ENCODE results near the gene CUL5. TPM values are rescaled to one million over a fixed set of nuclear protein-coding genes. Genes with fewer than 3 reads are reported as not detected.
A peak's percentile ranks its signal among the peaks of the same experiment; 100 is the strongest.
"Not testable (repeated sequence)": the region's sequence is repeated elsewhere in the genome, so short reads cannot be mapped to it uniquely, and the experiment has no call there.

Gene CUL5
- polyA plus RNA-seq, 3 donors from 2014 or later, result 31.2 to 43.0 (median 42.2) TPM

DNA sequence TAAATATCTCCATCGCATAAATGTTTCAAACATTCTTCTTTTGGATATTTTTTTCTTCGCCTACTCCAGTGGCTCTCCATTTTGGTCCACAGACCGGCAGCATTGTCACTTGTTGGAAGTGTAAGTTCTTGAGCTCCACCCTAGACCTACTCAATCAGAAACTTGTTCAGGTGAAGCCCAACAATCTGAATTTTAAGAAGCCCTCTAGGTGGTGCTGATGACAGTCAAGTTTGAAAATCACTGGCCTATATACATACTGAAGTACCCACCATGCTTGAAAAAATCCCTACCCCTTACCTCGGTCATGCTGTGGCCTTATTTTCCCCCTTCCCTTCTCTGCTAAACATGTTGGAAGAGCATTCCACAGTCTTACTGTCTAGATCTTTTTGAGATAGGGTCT is 102.4 kb downstream of the CUL5 start:
- Mint-ChIP-seq H3K27me3 (ENCODE audit: low read depth in 3 of 3) (peaks cover 0 to 2% (median 2%) of the 10 kb centered on the region in 3 donors), H3K4me1 (peaks cover 0 to 4% of the 10 kb centered on the region in 2 donors), H3K27ac (peak overlapping the region in 2 of 6 donors; percentile 4 to 70), H3K9me3 (no peaks in the 10 kb centered on the region), H3K4me3 (no peak overlapping the region), H3K36me3 (peaks cover 0 to 5% (median 3%) of the 10 kb centered on the region in 3 donors)
- DNase-seq, result no peak

DNA sequence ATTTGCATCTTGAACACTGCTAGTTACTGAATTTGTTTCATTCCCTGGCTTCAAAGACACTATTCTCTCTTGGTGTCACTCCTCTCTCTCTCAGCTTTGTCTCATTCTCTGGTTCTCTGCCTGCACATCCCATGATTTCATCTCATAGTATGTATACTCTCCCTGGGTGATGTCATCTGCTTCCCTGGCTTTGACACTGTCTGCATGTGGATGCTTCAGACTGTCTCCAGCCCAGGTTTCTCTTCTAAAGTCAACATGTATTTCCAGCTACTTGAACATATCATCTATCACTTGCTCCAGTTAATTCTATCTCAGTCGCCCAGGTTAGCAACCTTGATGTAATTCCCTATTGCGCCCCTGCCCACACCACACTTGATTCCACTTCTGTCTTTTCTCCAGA is 103.4 kb downstream of the CUL5 start:
- H3K4me1 Mint-ChIP-seq, result peaks cover 0 to 4% of the 10 kb centered on the region in 2 donors
- H3K27ac Mint-ChIP-seq, result peak overlapping the region in 3 of 6 donors; percentile 15 to 67 (median 29)
- peaks cover 0 to 2% (median 2%) of the 10 kb centered on the region in 3 donors for H3K27me3 Mint-ChIP-seq (ENCODE audit: low read depth in 3 of 3)
- no peak for DNase-seq
- no peak overlapping the region for H3K4me3 Mint-ChIP-seq
- H3K9me3 Mint-ChIP-seq, result no peaks in the 10 kb centered on the region
- peaks cover 0 to 5% (median 3%) of the 10 kb centered on the region in 3 donors for H3K36me3 Mint-ChIP-seq

GRCh38 chr11:108115500-108116140 is 106.9 kb downstream of the CUL5 start:
- Mint-ChIP-seq H3K4me1 (peaks cover under 1 to 4% of the 10 kb centered on the region in 2 donors), H3K9me3 (no peaks in the 10 kb centered on the region), H3K36me3 (peaks cover 0 to 5% (median 3%) of the 10 kb centered on the region in 3 donors), H3K27ac (no peak overlapping the region), H3K4me3 (no peak overlapping the region), H3K27me3 (ENCODE audit: low read depth in 3 of 3) (peaks cover 0 to 3% (median 0%) of the 10 kb centered on the region in 3 donors)
- DNase-seq, result no peak

- DNase-seq, result peak; percentile 6 to 13 (median 8)
- Mint-ChIP-seq H3K27ac (no peak overlapping the region), H3K9me3 (no peaks in the 10 kb centered on the region), H3K4me1 (peaks cover 13% of the 10 kb centered on the region in 2 donors), H3K36me3 (no peaks in the 10 kb centered on the region), H3K27me3 (ENCODE audit: low read depth in 3 of 3) (peaks cover 0 to 3% (median 2%) of the 10 kb centered on the region in 3 donors), H3K4me3 (no peak overlapping the region)
Measured at GRCh38 chr11:108117746-108118371, 109.2 kb downstream of the CUL5 start.

- Mint-ChIP-seq H3K4me3 (peak overlapping the region; percentile 87 to 97 (median 92)), H3K4me1 (peaks cover 25 to 34% of the 10 kb centered on the region in 2 donors), H3K27ac (peak overlapping the region in 4 of 6 donors; percentile 5 to 88 (median 41))
- not testable (repeated sequence) for H3K27me3 Mint-ChIP-seq (ENCODE audit: low read depth in 3 of 3); H3K9me3 Mint-ChIP-seq; H3K36me3 Mint-ChIP-seq
- peak in 1 of 3 donors; percentile 3 for DNase-seq
Measured at GRCh38 chr11:108120936-108121273, 112.2 kb downstream of the CUL5 start.

- H3K27ac Mint-ChIP-seq, result peak within 1 kb of the TSS; percentile 5 to 89 (median 82)
- peak within 1 kb of the TSS; percentile 87 to 97 (median 92) for H3K4me3 Mint-ChIP-seq
- peaks cover 0 to 5% (median 0%) of the 10 kb centered on the region in 3 donors for H3K36me3 Mint-ChIP-seq
- DNase-seq, result peak; percentile 93 to 94 (median 93)
- peaks cover 28 to 34% of the 10 kb centered on the region in 2 donors for H3K4me1 Mint-ChIP-seq
- peaks cover 2 to 4% (median 3%) of the 10 kb centered on the region in 3 donors for H3K27me3 Mint-ChIP-seq (ENCODE audit: low read depth in 3 of 3)
- H3K9me3 Mint-ChIP-seq, result no peaks in the 10 kb centered on the region
Measured at GRCh38 chr11:108121274-108122155, 112.8 kb downstream of the CUL5 start, which contains the start of gene ACAT1. TSS of gene ACAT1 (plus strand) at chr11:108121567. CDS start at chr11:108121607, 40 bp downstream.

GRCh38 chr11:108122166-108122628 is 113.5 kb downstream of the CUL5 start:
- no peaks in the 10 kb centered on the region for H3K9me3 Mint-ChIP-seq
- H3K4me1 Mint-ChIP-seq, result peaks cover 28 to 34% of the 10 kb centered on the region in 2 donors
- H3K36me3 Mint-ChIP-seq, result peaks cover 0 to 6% (median 0%) of the 10 kb centered on the region in 3 donors
- H3K27me3 Mint-ChIP-seq (ENCODE audit: low read depth in 3 of 3), result peaks cover 2 to 4% (median 4%) of the 10 kb centered on the region in 3 donors
- peak overlapping the region in 4 of 6 donors; percentile 5 to 84 (median 48) for H3K27ac Mint-ChIP-seq
- no peak for DNase-seq
- peak overlapping the region; percentile 87 to 97 (median 92) for H3K4me3 Mint-ChIP-seq

- peaks cover 28 to 34% of the 10 kb centered on the region in 2 donors for H3K4me1 Mint-ChIP-seq
- H3K4me3 Mint-ChIP-seq, result no peak overlapping the region
- no peak for DNase-seq
- H3K27me3 Mint-ChIP-seq (ENCODE audit: low read depth in 3 of 3), result peaks cover 2 to 4% (median 4%) of the 10 kb centered on the region in 3 donors
- H3K36me3 Mint-ChIP-seq, result peaks cover 0 to 6% (median 2%) of the 10 kb centered on the region in 3 donors
- no peaks in the 10 kb centered on the region for H3K9me3 Mint-ChIP-seq
- peak overlapping the region in 2 of 6 donors; percentile 46 to 57 for H3K27ac Mint-ChIP-seq
Measured at GRCh38 chr11:108125096-108125495, 116.4 kb downstream of the CUL5 start.

DNA sequence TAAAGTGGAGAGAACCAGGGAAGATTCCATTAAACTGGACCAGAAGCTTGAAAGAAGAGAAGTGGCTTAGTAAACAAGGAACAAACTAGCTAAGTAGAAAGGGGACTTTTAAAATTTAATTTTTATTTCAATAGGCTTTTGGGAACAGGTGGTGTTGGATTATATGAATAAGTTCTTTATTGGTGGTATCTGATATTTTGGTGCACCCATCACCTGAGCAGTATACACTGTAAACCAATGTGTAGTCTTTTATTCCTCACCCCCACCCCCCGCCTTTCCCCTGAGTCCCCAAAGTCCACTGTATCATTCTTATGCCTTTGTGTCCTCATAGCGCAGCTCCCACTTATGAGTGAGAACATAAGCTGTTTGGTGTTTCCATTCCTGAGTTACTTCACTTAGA is 120.1 kb downstream of the CUL5 start:
- Mint-ChIP-seq H3K27me3 (ENCODE audit: low read depth in 3 of 3) (peaks cover 0 to 4% (median 2%) of the 10 kb centered on the region in 3 donors), H3K27ac (peak overlapping the region in 1 of 6 donors; percentile 51), H3K4me3 (no peak overlapping the region), H3K36me3 (peaks cover 0 to 10% (median 7%) of the 10 kb centered on the region in 3 donors), H3K9me3 (no peaks in the 10 kb centered on the region), H3K4me1 (peaks cover 15% of the 10 kb centered on the region in 2 donors)
- DNase-seq, result no peak

DNA sequence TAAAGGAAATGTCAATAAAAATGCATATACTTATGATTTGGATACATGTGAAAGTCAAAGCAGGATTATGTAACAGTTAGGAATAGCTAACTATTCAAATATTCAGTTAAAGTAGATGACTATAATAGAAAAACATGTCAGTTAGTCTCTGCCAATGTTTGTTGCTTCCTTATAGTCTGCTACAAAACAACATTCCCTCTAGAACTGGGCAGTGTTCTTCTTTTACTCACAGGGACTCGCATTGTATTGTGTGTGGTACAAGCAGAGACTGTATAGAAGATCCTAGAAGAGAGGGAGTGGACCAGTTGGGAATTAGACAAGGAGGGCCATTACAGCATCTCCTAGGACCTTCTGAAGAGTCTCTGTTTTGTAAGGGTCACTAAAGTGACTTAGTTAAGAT is 123.3 kb downstream of the CUL5 start:
- H3K4me1 Mint-ChIP-seq, result peaks cover 0 to 2% of the 10 kb centered on the region in 2 donors
- H3K4me3 Mint-ChIP-seq, result no peak overlapping the region
- no peak for DNase-seq
- peak overlapping the region in 1 of 6 donors; percentile 64 for H3K27ac Mint-ChIP-seq
- H3K36me3 Mint-ChIP-seq, result peaks cover 0 to 17% (median 8%) of the 10 kb centered on the region in 3 donors
- peaks cover 0 to 2% (median 0%) of the 10 kb centered on the region in 3 donors for H3K27me3 Mint-ChIP-seq (ENCODE audit: low read depth in 3 of 3)
- no peaks in the 10 kb centered on the region for H3K9me3 Mint-ChIP-seq

DNA sequence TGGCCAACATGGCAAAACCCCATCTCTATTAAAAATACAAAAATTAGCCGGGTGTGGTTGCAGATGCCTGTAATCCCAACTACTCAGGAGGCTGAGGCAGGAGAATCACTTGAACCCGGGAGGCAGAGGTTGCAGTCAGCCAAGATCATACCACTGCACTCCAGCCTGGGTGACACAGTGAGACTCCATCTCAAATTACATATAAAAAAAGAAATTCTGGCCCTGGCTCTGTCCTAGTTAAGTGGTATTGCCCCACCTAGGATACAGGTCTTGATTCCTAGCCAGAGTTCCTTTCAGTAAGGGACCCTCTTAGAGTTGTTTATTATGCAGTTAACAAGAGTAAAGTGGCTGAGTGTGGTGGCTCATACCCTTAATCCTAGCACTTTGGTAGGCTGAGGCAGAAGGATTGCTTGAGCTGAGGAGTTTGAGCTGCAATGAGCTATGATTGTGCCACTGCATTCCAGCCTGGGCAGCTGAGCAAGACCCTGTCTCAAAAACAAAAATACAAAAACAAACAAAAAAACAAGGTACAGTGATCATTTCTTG is 124.4 kb downstream of the CUL5 start:
- not testable (repeated sequence) for H3K4me1 Mint-ChIP-seq; DNase-seq; H3K27ac Mint-ChIP-seq; H3K27me3 Mint-ChIP-seq (ENCODE audit: low read depth in 3 of 3); H3K4me3 Mint-ChIP-seq; H3K9me3 Mint-ChIP-seq
- peaks cover 0 to 20% (median 8%) of the 10 kb centered on the region in 3 donors for H3K36me3 Mint-ChIP-seq

- H3K27ac Mint-ChIP-seq, result peak overlapping the region in 4 of 6 donors; percentile 1 to 62 (median 18)
- H3K36me3 Mint-ChIP-seq, result peaks cover 4 to 25% (median 19%) of the 10 kb centered on the region in 3 donors
- DNase-seq, result no peak
- H3K4me3 Mint-ChIP-seq, result no peak overlapping the region
- H3K9me3 Mint-ChIP-seq, result no peaks in the 10 kb centered on the region
- peaks cover 0 to 2% of the 10 kb centered on the region in 2 donors for H3K4me1 Mint-ChIP-seq
- H3K27me3 Mint-ChIP-seq (ENCODE audit: low read depth in 3 of 3), result peaks cover 0 to 4% (median 2%) of the 10 kb centered on the region in 3 donors
Measured at GRCh38 chr11:108135845-108136544, 127.3 kb downstream of the CUL5 start.

All from immature natural killer cell (primary cell).